OCI-LY1 (cell line): ENCODE measurements around the gene ROR1.

ENCODE experiments used
- CTCF ChIP-seq: fragments of 200-600 bp; sonication (generic), shearing (Covaris generic); IDR thresholded peaks from 2 replicates; pipeline ENCODE4 v1.5.1; 2017; ENCODE audit warnings: mild to moderate bottlenecking, antibody characterized with exemption, low read length, moderate library complexity, mixed read lengths
- EZH2 ChIP-seq: fragments of 200-600 bp; sonication (generic), shearing (Covaris generic); IDR thresholded peaks from 2 replicates; pipeline ENCODE4 v1.8.0; 2017; ENCODE audit warnings: borderline replicate concordance, mixed run types, mild to moderate bottlenecking, antibody characterized with exemption, low read length, moderate library complexity, mixed read lengths

GRCh38 chr1:64186898-64187280 is 413.1 kb downstream of the ROR1 start:
- no peak for TF ChIP-seq CTCF
- no peak for TF ChIP-seq EZH2
